NCI-H1105 treated with DMSO at 0.1 percent for 48 hours (cell line): Measurements from ENCODE around the gene ZDHHC14.
"Not testable (repeated sequence)": the region's sequence is repeated elsewhere in the genome, so short reads cannot be mapped to it uniquely, and the experiment has no call there.

Source experiments
- DNase-seq: peaks from one replicate; lab custom pipeline; 2025; lab: John Stamatoyannopoulos, UW

Gene ZDHHC14

DNA sequence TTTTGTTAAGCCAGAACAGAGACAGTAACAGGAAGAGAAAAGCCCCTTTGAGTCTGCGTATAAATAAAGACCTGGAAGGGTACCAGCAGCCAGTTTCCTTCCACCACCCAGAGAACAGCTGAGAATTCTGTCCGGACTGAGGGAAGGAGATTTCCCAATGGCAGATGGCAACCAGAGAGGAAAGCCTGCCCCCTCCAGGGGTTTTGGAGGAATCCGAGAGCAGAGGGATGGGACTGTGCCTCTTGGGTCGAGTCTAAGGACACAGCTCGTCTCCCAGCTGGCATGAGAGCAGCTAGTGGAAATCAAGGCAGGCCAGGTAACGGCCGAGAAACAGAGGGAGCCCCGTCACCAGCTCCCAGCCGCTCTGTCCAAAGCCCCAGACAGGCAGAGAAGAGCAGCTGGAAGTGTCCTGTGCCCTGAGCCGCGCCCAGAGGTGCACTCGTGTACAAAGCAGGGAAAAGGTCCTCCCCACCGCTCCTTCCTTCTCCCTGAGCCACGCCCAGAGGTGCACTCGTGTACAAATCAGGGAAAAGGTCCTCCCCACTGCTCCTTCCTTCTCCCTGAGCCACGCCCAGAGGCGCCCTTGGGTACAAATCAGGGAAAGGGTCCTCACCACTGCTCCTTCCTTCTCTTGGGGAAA, 308.1 kb downstream of the ZDHHC14 start:
- no peak for DNase-seq

DNA sequence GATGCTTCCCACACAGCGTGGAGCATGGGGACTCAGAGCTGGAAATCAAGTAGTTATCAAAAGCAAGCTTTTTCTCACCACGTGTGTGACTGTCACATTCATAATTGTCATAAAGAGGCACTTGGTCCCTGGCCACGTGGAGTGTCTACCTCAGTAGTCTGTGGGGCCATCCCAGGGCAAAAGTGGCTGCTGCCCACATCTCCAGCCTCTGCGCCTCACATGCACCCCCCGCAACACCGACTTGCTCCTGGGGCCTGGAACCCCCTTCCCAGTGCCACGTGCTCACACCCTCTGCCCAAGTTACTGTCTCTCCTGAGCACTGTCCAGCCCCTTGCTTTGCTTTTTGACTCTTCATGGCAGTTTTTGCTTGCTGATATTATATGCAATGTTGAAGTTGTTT, 308.9 kb downstream of the ZDHHC14 start:
- no peak for DNase-seq

DNA sequence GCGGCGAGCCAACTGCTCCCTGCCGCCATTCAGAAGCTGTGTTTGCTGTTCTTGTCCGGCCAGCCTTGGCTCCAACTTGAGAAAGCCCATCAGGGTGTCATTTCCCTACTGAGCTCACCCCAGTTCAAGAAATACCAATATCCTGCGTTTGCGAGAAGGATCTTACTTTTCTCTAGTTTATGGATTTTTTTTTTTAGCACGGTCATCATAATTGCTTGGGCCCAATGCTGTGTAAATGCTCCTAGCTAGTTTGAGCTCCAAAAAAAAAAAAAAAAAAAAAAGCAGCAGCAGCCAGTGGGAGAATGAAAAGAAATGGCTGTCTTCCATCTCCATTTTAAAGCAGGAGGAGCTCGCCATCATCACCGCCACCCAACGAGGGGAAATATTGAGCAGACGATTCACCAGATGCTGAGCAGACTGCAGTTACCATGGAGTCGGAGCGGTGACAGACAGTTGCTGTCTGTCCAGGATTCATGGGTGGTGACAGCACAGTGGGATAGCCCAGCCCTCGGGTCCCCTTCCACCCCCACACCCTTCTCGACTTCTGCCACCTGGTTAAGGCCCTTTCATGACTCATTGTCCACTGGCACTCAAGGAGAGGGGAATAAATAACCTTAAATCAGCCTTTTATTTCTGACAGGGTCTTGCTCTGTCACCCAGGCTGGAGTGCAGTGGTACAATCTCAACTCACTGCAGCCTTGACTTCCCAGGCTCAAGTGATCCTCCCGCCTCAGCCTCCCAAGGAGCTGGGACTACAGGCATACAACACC, 309.6 kb downstream of the ZDHHC14 start:
- no peak for DNase-seq

- not testable (repeated sequence) for DNase-seq
These were observed 310.6 kb downstream of the ZDHHC14 start for GRCh38 chr6:157691621-157692020.

- no peak for DNase-seq
These were observed 312.9 kb downstream of the ZDHHC14 start for GRCh38 chr6:157693867-157694266.

GRCh38 chr6:157695301-157696040, 314.5 kb downstream of the ZDHHC14 start:
- DNase-seq: no peak

DNA sequence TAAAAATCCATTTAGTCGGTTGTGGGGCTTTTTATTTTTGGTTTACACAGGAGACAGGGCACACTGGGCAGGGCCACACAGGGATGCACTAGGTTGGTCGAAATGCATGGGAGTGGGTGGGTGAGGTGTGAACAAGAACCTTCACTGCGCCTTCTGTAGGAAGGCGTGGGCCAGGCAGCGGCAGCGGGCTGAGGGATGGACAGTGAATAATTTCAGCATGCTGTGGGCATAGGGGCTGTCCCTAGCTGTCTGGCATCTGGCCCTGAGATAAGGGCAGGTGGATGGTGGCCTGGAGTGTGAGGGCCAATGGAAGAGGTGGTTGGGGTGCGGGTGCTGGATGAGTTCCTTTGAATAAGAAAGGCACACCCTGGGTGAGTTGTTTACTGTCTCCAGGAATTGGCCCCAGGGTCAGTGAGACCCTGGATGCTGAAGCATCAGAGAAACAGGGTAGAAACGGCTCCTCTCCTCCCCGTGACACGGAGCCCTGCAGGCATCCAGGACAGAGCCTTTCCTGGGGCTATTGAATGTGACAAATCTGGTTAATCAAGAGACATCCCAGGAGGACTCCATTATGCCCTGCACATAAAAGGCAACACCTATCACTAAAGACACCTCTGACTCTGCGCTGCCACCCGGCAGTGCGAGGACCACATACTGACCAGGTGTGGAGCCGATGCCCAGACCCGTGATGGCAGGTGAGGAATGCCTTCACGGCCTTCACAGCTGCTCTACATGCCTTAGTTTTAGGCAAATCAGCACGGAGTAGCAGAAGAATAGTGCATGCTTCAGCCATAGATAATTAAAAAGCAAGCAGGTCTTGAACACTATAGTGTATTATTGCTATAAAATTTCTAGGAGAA, 319.0 kb downstream of the ZDHHC14 start:
- DNase-seq: no peak

GRCh38 chr6:157706351-157706750, 325.4 kb downstream of the ZDHHC14 start:
- DNase-seq: not testable (repeated sequence)

GRCh38 chr6:157706883-157707282, 325.9 kb downstream of the ZDHHC14 start:
- no peak for DNase-seq

DNA sequence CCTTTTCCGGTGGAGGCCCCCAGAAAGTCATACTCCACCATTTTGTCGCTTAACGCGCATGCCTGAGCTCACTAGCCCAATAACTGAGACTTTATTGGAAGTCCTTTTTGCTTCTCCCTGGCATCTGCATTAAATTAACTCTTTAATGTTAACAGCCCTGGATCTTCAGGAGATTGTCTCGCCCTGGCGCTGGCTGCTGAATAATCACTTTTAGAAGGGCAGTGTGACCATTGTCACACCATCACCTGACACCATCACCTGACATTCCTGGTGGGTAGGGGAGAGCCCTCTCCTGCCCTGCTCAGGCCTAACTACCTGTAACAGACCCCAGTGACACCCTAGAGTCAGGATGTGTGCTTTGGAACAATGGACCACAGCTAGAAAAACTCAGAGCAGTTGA, 326.6 kb downstream of the ZDHHC14 start:
- DNase-seq: no peak

GRCh38 chr6:157708239-157708638, 327.2 kb downstream of the ZDHHC14 start:
- no peak for DNase-seq

DNA sequence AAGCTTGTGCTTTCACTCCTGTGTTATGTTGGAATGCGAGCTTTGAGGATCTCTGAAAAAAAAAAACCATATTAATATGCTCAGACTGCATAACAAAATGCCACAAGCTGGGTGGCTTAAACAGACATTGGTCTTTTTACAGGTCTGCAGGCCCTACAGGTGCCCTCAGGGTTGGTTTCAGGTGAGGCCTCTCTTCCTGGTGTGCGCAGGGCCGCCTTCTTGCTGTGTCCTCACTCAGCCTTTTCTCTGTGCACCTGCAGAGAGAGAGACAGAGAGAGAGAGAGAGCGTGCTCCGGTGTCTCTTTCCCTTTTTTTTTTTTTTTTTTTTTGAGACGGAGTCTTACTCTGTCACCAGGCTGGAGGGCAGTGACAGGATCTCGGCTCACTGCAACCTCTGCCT, 327.9 kb downstream of the ZDHHC14 start:
- no peak for DNase-seq

- DNase-seq: no peak
These were observed 328.6 kb downstream of the ZDHHC14 start for GRCh38 chr6:157709555-157709954.

GRCh38 chr6:157710604-157711003, 329.6 kb downstream of the ZDHHC14 start:
- DNase-seq: no peak

DNA sequence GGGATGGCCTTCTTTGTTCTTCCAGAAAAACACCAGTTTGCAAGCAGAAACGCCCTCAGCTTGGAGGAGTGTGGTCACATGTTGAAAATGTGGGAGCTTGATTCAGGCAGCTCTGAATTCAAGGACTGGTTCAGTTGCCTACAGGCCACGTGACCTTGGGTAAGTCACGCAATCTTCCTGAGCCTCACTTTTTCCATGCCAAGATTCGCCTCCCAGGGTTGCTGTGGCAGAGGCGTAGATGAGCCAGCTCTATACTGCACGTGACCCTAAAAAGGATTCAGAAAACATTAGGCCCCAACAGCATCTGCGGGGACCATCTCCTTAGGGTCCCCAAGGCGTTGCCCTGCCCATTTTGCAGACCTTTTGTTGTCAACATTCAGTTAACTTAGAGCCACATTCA, 330.1 kb downstream of the ZDHHC14 start:
- no peak for DNase-seq

GRCh38 chr6:157712585-157713295, 331.8 kb downstream of the ZDHHC14 start:
- DNase-seq: no peak

- no peak for DNase-seq
These were observed 332.6 kb downstream of the ZDHHC14 start for GRCh38 chr6:157713451-157714152.

GRCh38 chr6:157714153-157714490, 333.1 kb downstream of the ZDHHC14 start:
- no peak for DNase-seq

GRCh38 chr6:157715728-157716164, 334.8 kb downstream of the ZDHHC14 start:
- no peak for DNase-seq

DNA sequence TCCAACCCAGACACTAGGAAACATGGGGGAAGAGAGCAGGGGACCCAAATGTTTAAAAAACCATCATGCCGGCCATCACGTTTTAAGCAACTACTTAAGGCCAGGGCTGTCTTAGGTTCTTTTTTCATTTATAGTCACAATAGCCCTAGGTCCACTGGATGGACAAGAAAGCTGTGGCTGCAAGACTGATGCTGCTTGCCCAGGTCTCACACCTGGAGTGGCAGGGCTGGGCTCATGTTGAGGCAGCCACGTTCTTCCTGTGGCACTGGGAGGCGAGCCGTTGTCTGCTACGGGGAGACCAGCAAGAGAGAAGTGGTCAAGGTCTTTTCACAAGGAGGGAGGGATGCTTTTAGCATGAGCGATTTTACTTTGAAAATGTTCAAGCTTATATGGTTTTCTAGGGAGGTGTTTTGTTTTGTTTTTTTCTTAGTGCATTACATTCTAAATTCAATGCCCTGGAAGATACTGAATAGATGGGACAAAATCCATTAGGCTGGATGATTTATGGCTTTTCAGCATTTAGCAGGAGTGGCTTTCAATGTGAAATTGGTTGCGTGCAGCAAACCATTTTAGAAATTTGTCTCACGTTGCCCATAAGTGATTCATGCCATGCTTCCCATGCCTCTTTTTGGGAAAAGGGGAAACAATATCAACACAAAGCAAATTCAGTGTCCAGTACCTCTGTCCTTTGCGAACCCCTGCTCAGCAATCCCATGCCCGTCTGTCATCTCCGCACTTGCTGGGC, 335.4 kb downstream of the ZDHHC14 start:
- peak; percentile 50 for DNase-seq
